Stimulated activated CD4-positive, alpha-beta T cell treated with anti-CD3 and anti-CD28 coated beads, Interleukin-12 subunit alpha, Interleukin-12 subunit beta, amount 100 ng/mL, for 4 hours (primary cell): ENCODE measurements around the gene UBE2E2.
"Not testable (repeated sequence)": the region's sequence is repeated elsewhere in the genome, so short reads cannot be mapped to it uniquely, and the experiment has no call there.

ENCODE experiments used
- DNase-seq: peaks from one replicate; pipeline ENCODE4 v3.0.0-alpha.2; 2020

UBE2E2 gene

GRCh38 chr3:23202921-23203707 lies at the start of gene UBE2E2:
Gene UBE2E2, plus strand, starts transcription at chr3:23203327.
- peak; percentile 61 for DNase-seq

DNA sequence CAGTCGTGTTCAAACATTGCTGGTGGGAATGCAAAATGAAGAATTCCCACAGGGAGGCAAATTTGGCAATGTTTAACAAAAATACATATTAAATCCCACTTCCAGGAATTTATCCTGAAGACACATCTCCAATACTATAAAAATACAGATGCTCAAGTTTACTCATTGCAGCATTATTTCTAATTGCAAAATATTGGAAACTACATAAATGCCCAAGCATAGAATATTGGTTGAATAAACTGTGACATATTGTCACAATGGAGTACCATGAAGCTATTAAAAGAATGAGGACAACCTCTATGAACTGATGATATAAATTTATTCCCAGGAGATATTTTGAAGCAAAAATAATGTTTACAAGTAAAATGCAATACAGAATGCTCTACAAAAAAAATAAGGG lies 49.7 kb upstream of the UBE2E2 start:
- DNase-seq, result no peak

GRCh38 chr3:23157331-23157730 lies 45.8 kb upstream of the UBE2E2 start:
- DNase-seq, result no peak

GRCh38 chr3:23159929-23160328 lies 43.2 kb upstream of the UBE2E2 start:
- DNase-seq, result no peak

- DNase-seq, result no peak
Observed at GRCh38 chr3:23161308-23161707, 41.8 kb upstream of the UBE2E2 start.

DNA sequence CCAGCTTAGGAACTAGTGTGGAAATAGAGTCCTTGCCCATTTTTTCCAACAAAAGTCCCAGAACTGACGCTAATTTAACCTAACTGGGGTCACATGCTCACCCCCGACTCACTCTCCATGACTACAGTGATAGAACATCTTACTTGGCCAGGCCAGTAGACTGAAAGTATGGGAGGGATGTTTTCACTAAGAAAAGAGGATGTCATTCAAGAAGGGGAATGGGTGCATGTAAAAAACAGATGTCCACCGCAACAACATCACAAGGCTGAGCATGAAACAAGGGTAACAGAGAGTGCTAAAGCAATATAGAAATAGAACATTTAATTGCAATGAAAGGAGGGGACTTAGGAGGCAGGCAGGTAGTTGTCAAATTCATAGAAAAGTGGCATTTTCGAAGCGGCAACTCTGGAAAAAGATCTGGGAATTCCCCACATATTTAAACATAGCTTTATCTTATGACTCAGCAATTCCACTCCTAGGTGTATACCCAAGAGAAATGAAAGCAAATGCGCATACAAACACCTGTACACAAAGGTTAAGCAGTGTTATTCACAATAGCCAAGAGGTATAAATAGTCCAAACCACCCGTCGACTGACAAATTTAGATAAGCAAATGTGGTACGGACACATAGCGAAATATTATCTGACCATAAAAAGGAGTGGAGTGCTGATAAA lies 41.1 kb upstream of the UBE2E2 start:
- no peak for DNase-seq

- DNase-seq, result no peak
Observed at GRCh38 chr3:23162934-23163333, 40.2 kb upstream of the UBE2E2 start.

GRCh38 chr3:23164746-23165145 lies 38.4 kb upstream of the UBE2E2 start:
- no peak for DNase-seq

DNA sequence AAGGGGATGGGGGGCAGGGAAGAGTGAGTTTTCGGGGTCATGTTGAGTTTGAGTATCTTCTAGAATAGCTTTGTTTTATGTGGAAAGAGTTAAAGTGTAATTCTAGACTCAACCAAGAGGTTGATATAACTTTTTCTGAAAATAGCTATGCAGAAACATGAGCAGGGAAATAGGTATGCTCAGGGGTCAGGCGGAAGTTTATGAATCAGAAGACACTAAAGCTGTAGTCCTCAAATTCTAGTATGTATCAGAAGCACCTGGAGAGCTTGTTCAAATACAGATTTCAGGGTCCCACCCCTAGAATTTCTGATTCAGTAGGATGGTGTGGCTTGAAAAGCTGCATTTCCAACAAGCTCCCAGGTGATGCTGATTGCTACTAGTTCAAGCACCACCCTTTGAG lies 37.6 kb upstream of the UBE2E2 start:
- no peak for DNase-seq

GRCh38 chr3:23166276-23166675 lies 36.9 kb upstream of the UBE2E2 start:
- DNase-seq, result no peak

DNA sequence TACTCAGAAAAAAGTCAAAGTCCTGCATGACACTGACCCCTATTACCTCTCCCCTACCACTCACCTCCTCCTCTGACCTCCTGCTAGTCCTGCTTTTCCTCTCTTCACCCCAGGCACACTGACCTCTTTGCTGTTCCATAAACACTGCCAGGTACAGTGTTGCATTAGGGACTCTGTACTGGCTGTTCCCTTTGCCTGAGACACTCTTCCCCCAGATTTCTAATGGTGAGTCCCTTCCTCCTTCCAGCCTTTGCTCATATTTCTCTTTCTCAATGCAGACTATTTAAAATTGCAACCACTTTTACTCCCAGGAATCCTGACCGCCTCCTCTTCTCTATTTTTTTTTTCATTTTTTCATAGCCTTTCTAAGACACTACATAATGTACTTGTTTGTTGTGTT lies 36.3 kb upstream of the UBE2E2 start:
- DNase-seq, result no peak

DNA sequence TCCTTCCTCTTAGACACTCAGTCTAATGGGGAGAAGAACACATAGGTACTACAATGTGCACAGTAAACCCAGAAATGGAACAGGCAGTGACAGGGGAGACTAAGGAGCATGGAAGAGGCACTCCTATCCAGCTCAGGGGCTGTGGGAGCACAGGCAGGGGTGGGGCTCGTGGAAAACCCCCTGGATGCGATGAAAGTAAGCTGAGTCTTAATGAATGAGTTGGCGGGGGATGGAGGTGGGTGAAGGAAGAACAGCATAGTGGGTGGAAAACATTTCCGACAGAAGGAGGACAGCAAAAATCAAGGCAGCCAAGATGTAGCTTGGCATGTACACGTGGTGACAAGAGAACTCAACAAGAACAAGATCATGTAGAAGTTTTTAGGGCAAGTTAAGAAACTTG lies 33.6 kb upstream of the UBE2E2 start:
- DNase-seq, result no peak

- DNase-seq, result no peak
Observed at GRCh38 chr3:23170291-23170690, 32.8 kb upstream of the UBE2E2 start.

DNA sequence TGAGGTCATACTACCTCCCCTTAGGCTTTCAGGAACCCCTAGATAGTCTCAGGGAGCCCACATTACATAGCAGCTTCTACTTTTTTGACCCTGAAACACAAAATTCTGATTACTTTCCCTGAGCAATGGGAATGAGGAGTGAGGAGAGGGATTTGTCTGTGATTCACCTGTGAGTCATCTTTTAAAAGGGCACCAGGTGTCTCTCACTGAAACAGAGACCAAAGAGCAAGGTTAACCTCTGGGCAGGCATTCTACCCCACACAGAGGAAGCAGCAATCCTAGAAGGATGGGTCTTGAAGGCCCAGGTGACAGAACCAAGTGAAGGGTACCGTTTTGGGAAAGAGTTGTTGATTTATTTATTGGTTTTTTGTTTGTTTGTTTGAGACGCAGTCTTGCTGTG lies 31.1 kb upstream of the UBE2E2 start:
- no peak for DNase-seq

DNA sequence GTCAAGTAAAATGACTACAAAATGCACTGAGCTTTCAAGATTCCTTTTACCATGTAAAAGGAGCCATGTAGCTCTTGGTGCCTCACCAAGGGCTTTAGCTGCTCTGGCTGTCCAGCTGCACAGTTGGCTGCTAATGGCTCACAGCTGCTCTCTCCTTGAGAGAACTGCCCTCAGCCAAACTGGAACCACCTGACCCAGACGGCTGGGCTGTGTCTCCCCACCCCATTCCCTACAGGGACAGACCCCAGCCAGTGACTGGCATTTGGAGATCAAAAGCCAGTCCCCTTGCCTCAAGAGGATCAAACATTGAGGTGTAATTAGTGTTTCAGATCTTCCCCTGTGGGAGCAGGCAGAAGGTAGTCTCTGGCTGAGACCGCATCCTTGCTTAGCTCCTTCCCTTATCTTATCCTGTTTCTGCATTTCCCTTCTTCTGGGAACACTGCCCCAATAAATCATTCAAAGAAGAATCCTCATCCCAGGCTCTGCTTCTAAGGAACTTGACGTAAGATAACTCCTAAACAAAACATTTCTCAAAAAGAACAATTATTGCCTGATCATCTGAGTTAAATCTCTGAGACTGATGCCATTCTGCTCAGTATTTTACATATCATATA lies 28.6 kb upstream of the UBE2E2 start:
- DNase-seq, result no peak

- DNase-seq, result no peak
Observed at GRCh38 chr3:23175341-23176083, 27.6 kb upstream of the UBE2E2 start.

DNA sequence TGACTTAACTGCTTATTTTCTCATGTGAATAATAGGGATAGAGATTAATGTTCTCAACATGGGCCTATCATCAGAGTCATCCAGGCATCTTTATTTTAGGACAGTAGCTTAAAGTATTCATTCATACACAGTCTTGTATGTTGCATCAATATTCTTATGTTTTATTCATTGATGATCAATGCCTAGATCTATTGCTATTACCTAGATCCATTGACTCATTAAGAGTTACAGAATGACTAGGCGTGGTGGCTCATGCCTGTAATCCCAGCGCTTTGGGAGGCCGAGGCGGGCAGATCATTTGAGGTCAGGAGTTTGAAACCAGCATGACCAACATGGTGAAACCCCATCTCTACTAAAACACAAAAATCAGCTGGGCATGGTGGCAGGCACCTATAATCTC lies 26.3 kb upstream of the UBE2E2 start:
- not testable (repeated sequence) for DNase-seq

DNA sequence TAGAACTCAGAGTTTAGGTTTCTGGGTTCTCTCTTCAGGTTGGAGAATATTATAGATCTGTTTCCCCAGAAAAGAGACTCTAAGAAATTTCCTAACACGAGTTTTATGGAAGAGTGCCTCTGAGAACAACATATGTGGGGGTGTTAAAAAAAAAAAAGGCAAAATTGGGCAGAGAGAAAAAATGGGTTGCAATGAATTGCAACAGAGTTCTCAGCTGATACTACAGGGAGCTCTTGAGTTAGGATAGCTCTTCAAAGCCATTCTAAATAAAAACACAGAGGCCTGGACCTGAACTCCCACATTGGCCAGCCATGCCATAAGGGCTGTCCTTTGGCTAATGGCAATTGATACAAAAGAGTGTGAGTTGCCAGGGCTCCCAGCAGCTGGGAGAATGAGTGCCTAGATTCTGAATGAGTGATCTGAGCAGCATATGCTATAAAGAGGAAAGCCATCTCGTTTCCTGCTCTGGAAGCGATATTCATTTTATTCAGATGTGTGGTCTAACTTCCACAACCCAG lies 20.1 kb upstream of the UBE2E2 start:
- DNase-seq, result no peak

- no peak for DNase-seq
Observed at GRCh38 chr3:23183731-23184130, 19.4 kb upstream of the UBE2E2 start.

- DNase-seq, result no peak
Observed at GRCh38 chr3:23185861-23186260, 17.3 kb upstream of the UBE2E2 start.

GRCh38 chr3:23189187-23189586 lies 13.9 kb upstream of the UBE2E2 start:
- DNase-seq, result no peak

DNA sequence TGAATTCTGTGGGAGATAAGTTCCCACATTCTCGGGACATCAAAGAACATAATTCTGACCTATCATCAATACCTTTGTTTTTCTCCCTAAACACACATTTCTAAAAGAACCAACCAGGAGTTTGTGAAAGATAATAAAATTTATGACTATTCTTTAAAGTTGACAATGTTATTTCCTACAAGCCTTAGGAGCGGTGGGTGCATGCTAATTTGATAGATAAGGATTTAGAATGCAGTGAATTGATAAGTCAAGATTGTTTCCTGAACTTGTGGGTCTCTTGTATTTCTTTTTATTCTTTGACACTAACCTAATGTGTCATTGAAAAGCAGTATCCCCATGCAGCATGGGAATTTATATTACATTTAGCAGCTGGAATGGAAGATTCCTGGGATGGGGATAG lies 10.3 kb upstream of the UBE2E2 start:
- DNase-seq, result no peak

GRCh38 chr3:23193831-23194230 lies 9.3 kb upstream of the UBE2E2 start:
- no peak for DNase-seq
